Measurements from ENCODE around the gene RAP1GAP2.

- TF ChIP-seq, protein P1, sequence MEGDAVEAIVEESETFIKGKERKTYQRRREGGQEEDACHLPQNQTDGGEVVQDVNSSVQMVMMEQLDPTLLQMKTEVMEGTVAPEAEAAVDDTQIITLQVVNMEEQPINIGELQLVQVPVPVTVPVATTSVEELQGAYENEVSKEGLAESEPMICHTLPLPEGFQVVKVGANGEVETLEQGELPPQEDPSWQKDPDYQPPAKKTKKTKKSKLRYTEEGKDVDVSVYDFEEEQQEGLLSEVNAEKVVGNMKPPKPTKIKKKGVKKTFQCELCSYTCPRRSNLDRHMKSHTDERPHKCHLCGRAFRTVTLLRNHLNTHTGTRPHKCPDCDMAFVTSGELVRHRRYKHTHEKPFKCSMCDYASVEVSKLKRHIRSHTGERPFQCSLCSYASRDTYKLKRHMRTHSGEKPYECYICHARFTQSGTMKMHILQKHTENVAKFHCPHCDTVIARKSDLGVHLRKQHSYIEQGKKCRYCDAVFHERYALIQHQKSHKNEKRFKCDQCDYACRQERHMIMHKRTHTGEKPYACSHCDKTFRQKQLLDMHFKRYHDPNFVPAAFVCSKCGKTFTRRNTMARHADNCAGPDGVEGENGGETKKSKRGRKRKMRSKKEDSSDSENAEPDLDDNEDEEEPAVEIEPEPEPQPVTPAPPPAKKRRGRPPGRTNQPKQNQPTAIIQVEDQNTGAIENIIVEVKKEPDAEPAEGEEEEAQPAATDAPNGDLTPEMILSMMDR (IDR thresholded peaks at IDR 0.05; ENCODE audit: borderline replicate concordance, extremely low read depth, low read length, poor library complexity, severe bottlenecking): no peak
- TF ChIP-seq EZH2 (IDR thresholded peaks at IDR 0.05; ENCODE audit: borderline replicate concordance, low read depth, low read length, severe bottlenecking): no peak
Measured at GRCh38 chr17:3002538-3003295, 206.5 kb downstream of the RAP1GAP2 start.

Measured in DND-41 (cell line).